Activated T-helper 17 cell treated with anti-CD3 and anti-CD28 coated beads, Interleukin-2, amount 50 U/mL, for 72 hours (primary cell): Measurements from ENCODE around the gene ZNF787. TPM values are rescaled to one million over a fixed set of nuclear protein-coding genes. Genes with fewer than 3 reads are reported as not detected.
"Not testable (repeated sequence)": the region's sequence is repeated elsewhere in the genome, so short reads cannot be mapped to it uniquely, and the experiment has no call there.

Experiments used
- ATAC-seq: fragments of 150-1000 bp; cut with Tn5 transposase; replicated peaks from 2 replicates; pipeline ENCODE4 v1.10.0; 2021; ENCODE audit warnings: mild to moderate bottlenecking, moderate library complexity
- H3K27ac Mint-ChIP-seq: one replicate; pipeline ENCODE4 v1.8.0; 2022; ENCODE audit warnings: mixed read lengths
- H3K27me3 Mint-ChIP-seq: one replicate; pipeline ENCODE4 v1.8.0; 2022; ENCODE audit warnings: mixed read lengths
- H3K36me3 Mint-ChIP-seq: one replicate; pipeline ENCODE4 v1.8.0; 2022; ENCODE audit warnings: low read depth, mild to moderate bottlenecking, mixed read lengths
- H3K4me1 Mint-ChIP-seq: one replicate; pipeline ENCODE4 v1.8.0; 2022; ENCODE audit warnings: mixed read lengths
- H3K4me3 Mint-ChIP-seq: one replicate; pipeline ENCODE4 v1.8.0; 2022; ENCODE audit warnings: mild to moderate bottlenecking, mixed read lengths
- H3K9me3 Mint-ChIP-seq: one replicate; pipeline ENCODE4 v1.8.0; 2022; ENCODE audit warnings: mixed read lengths
- total RNA-seq, 2 donors: library from RNA; stranded (reverse); gene quantifications; one replicate each; pipeline ENCODE4 v1.2.3, GENCODE V29; 2022

The ZNF787 gene
- total RNA-seq, 2 donors from 2014 or later: 27.8 to 33.2 TPM

DNA sequence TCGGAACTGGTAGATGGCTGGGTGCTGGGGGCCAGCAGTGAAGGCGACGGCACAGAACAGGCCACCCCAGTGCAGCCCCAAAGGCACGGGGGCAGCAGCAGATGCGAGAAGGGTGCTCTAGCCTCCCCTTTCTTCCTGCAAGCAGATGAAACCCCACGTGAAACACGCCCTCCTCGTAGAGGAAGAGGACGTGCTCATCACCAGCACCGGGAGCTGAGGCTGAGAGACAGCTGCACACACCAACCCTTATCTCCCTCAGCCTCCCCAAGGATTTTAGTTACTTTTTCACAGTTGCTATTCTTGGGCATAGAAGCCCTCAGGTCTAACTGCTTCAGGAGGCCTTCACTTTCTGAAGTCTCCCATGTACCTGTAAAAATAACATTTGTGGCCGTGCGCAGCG lies 11.9 kb downstream of the ZNF787 start:
- no peak overlapping the region for H3K27ac Mint-ChIP-seq
- no peak for ATAC-seq

GRCh38 chr19:56108447-56109195 lies 12.5 kb downstream of the ZNF787 start:
- Mint-ChIP-seq H3K4me3 (no peak overlapping the region), H3K36me3 (no peaks in the 10 kb centered on the region), H3K27ac (no peak overlapping the region), H3K27me3 (no peaks in the 10 kb centered on the region), H3K4me1 (peaks cover 17% of the 10 kb centered on the region), H3K9me3 (no peaks in the 10 kb centered on the region)
- ATAC-seq: no peak

More for the DNA sequence above, 11.9 kb downstream of the ZNF787 start:
- Mint-ChIP-seq H3K4me1 (peaks cover 17% of the 10 kb centered on the region), H3K27me3 (no peaks in the 10 kb centered on the region), H3K36me3 (no peaks in the 10 kb centered on the region), H3K9me3 (no peaks in the 10 kb centered on the region), H3K4me3 (no peak overlapping the region)

- H3K4me3 Mint-ChIP-seq: no peak overlapping the region
- H3K27me3 Mint-ChIP-seq: no peaks in the 10 kb centered on the region
- H3K27ac Mint-ChIP-seq: no peak overlapping the region
- H3K36me3 Mint-ChIP-seq: no peaks in the 10 kb centered on the region
- no peak for ATAC-seq
- peaks cover 10% of the 10 kb centered on the region for H3K4me1 Mint-ChIP-seq
- no peaks in the 10 kb centered on the region for H3K9me3 Mint-ChIP-seq
Measured at GRCh38 chr19:56107626-56108351, 13.3 kb downstream of the ZNF787 start.

GRCh38 chr19:56106993-56107392 lies 14.1 kb downstream of the ZNF787 start:
- Mint-ChIP-seq H3K27me3 (no peaks in the 10 kb centered on the region), H3K27ac (no peak overlapping the region), H3K4me1 (peaks cover 4% of the 10 kb centered on the region), H3K36me3 (peaks cover 7% of the 10 kb centered on the region), H3K4me3 (no peak overlapping the region), H3K9me3 (no peaks in the 10 kb centered on the region)
- no peak for ATAC-seq

GRCh38 chr19:56106397-56106849 lies 14.7 kb downstream of the ZNF787 start:
- no peaks in the 10 kb centered on the region for H3K9me3 Mint-ChIP-seq
- peak overlapping the region; percentile 39 for H3K4me3 Mint-ChIP-seq
- no peak overlapping the region for H3K27ac Mint-ChIP-seq
- ATAC-seq: no peak
- H3K36me3 Mint-ChIP-seq: peaks cover 12% of the 10 kb centered on the region
- H3K27me3 Mint-ChIP-seq: no peaks in the 10 kb centered on the region
- peaks cover 4% of the 10 kb centered on the region for H3K4me1 Mint-ChIP-seq

DNA sequence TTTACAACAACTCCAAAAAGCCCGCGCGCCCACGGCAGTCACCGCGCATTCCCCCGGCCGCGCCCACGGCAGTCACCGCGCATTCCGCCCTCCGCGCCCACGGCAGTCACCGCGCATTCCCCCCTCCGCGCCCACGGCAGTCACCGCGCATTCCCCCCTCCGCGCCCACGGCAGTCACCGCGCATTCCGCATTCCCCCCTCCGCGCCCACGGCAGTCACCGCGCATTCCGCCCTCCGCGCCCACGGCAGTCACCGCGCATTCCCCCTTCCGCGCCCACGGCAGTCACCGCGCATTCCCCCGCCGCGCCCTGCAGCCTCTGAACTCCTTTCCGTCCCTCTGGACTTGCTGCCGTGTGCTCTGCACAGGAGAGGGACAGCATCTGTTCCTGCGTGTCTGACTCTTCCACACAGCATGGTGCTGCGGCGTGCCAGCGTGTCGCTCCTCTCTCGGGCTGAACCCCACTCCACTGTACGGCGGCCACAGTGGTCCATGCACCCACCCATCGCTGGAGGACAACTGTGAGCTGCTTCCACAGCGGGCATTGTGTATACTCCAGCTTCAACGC lies 15.2 kb downstream of the ZNF787 start:
- H3K9me3 Mint-ChIP-seq, ATAC-seq, H3K27me3 Mint-ChIP-seq, H3K4me1 Mint-ChIP-seq, H3K27ac Mint-ChIP-seq: not testable (repeated sequence)
- Mint-ChIP-seq H3K36me3 (peaks cover 18% of the 10 kb centered on the region), H3K4me3 (peak overlapping the region; percentile 39)

DNA sequence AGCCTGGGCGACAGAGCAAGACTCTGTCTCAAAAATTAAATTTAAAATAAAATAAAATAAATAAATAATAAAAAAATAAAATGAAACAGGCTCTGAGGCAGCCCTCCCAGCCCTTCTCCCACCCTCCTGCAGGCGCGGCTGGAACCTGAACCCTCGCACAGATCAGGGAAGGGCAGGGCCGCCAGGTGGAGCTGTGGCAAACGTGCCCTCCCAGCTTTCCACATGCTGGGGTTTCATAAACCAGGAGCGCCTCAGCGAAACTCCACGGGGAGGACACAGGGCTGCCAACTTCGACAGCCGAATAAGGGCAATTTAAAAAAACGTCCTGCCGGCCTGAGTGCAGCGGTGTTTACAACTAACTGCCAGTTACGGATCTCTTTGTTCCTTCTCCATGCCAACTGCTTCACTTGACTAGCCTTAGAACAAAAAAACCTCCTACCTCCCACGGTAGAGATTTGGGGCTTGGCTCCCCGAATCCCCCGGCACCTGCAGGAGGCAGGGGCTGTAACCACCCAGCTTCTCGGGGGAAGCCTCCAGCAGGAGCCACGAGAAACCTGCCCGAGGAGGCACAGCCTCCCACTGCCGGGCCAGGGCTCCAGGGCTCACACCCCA lies 15.9 kb downstream of the ZNF787 start:
- Mint-ChIP-seq H3K36me3 (peaks cover 19% of the 10 kb centered on the region), H3K27ac (no peak overlapping the region), H3K4me1 (peaks cover 4% of the 10 kb centered on the region), H3K4me3 (no peak overlapping the region), H3K27me3 (no peaks in the 10 kb centered on the region), H3K9me3 (no peaks in the 10 kb centered on the region)
- ATAC-seq: peak; percentile 60

DNA sequence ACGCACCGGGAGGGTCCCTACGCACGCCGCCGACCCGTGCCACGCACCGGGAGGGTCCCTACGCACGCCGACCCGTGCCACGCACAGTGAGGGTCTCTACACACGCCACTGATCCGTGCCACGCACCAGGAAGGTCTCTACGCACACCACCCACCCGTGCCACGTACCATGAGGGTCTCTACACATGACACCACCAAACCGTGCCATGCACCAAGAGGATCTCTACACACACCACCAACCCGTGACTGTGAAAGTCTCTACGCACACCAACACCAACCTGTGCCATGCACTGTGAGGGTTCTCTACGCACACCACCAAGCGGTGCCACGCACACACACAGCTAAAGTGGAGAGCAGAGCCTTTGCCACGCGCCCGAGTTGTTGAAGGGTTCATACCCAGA lies 16.7 kb downstream of the ZNF787 start:
- no peaks in the 10 kb centered on the region for H3K27me3 Mint-ChIP-seq
- H3K27ac Mint-ChIP-seq: no peak overlapping the region
- ATAC-seq: no peak
- peaks cover 4% of the 10 kb centered on the region for H3K4me1 Mint-ChIP-seq
- no peak overlapping the region for H3K4me3 Mint-ChIP-seq
- H3K36me3 Mint-ChIP-seq: peaks cover 25% of the 10 kb centered on the region
- no peaks in the 10 kb centered on the region for H3K9me3 Mint-ChIP-seq

GRCh38 chr19:56103027-56103614 lies 18.0 kb downstream of the ZNF787 start:
- ATAC-seq: no peak
- H3K4me1 Mint-ChIP-seq: peaks cover 4% of the 10 kb centered on the region
- H3K27ac Mint-ChIP-seq: no peak overlapping the region
- no peak overlapping the region for H3K4me3 Mint-ChIP-seq
- H3K36me3 Mint-ChIP-seq: peaks cover 25% of the 10 kb centered on the region
- H3K27me3 Mint-ChIP-seq: no peaks in the 10 kb centered on the region
- H3K9me3 Mint-ChIP-seq: no peaks in the 10 kb centered on the region

DNA sequence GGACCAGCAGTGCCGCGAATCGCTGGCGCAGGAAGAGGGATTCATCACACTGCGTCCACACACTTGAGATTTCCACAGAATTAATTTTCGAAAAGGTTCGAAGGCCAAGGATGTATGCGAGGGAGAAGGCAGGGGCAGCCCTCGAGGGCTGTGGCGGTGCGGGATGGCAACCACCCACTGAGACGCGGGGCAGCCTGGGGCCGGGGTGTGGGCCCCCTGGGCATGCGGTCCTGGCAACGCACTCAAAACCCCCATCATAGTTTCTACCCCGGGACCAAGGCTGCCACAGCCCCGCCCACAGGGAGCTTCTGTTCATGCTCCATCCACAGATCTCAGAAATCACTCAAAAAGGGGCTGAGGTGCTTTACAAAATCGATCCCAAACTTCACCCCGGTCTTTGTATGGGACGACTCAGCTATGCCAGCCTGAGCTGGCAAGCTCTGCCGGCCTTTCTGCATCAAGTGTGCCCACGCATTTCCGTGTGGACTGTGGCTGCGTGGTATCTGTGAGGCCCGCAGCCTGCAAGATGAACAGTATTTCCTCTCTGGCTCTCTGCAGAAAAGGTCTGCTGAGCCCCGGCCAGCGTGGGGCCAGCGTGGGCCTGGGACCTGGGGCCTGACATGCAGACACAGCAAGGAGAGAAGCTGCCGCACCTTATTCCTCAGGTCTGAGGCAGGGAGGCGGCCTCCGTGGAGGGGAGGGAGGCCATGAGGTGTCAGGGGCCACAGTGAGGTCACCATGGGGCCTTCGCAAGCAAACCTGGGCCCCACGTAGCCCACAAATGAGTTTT lies 19.2 kb downstream of the ZNF787 start:
- no peak for ATAC-seq
- H3K27ac Mint-ChIP-seq: no peak overlapping the region

DNA sequence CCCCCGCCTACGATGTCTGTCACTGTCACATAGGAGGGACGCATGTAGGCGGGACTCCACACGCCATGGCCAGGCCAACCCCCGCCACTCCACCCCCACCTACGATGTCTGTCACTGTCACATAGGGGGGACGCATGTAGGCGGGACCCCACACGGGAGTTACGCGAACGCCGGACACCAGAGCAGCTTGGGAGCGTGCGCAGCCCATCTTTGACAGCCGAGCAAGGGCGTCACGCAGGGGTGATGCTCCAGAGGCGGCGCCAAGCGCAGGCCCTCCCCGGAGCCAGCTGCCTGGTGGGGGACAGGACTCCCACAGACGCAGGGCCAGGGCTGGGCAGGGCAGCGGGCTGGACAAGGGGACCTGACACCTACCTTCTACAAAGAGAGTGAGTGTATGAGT lies 20.0 kb downstream of the ZNF787 start:
- no peaks in the 10 kb centered on the region for H3K9me3 Mint-ChIP-seq
- no peak overlapping the region for H3K4me3 Mint-ChIP-seq
- H3K27me3 Mint-ChIP-seq: no peaks in the 10 kb centered on the region
- peaks cover 30% of the 10 kb centered on the region for H3K36me3 Mint-ChIP-seq
- ATAC-seq: no peak
- H3K27ac Mint-ChIP-seq: no peak overlapping the region
- H3K4me1 Mint-ChIP-seq: peaks cover 2% of the 10 kb centered on the region

More for the DNA sequence above, 19.2 kb downstream of the ZNF787 start:
- Mint-ChIP-seq H3K27me3 (no peaks in the 10 kb centered on the region), H3K4me3 (no peak overlapping the region), H3K36me3 (peaks cover 28% of the 10 kb centered on the region), H3K4me1 (peaks cover 4% of the 10 kb centered on the region), H3K9me3 (no peaks in the 10 kb centered on the region)

DNA sequence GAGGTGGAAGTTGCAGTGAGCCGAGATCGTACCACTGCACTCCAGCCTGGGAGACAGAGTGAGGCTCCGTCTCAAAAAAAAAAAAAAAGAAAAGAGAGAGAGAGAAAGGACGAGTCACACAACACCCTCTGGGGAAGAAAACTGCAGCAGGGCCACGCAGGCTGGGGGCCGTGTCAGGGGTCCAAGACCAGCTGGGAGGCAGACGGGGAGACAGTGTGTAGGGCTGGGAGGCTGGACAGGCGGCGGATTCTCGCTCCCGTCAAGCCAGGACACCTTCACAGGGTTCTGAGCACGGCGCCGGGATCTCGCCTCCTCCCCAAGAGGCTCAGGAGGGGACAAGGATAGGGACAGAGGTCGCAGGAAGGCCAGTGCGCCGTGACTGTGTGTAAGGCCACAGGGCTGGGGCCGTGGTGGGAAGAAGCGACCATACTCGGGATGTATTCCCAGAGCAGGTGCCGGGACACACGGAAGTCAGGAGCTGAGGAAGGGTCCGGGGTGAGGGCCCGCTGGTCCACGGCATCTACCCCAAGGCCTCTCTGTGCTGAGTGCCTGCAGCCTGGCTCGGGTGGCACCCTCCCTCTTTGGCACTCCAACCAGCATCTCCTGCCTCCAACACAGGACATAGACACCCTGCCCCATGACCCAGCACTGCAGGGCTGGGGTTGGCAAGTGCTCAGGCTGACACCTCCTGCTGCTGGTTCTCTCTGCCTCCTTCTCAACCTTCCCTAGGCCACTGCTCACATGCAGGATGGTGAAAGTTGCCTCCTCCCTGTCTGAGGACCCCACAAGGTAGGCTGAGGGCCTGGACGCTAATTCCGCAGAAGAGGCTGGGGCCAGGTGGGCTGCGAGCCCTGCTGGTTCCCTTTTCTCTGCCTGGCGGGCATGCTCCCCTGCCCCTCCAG lies 21.2 kb downstream of the ZNF787 start:
- Mint-ChIP-seq H3K36me3 (peaks cover 40% of the 10 kb centered on the region), H3K27ac (no peak overlapping the region), H3K4me1 (no peaks in the 10 kb centered on the region), H3K9me3 (no peaks in the 10 kb centered on the region), H3K27me3 (no peaks in the 10 kb centered on the region), H3K4me3 (no peak overlapping the region)
- ATAC-seq: no peak
